ENCODE results near the gene UXS1.

- no peak for TF ChIP-seq CTCF (conservative IDR thresholded peaks at IDR 0.05 in 1 of 2, IDR thresholded peaks at IDR 0.05 in 1 of 2; ENCODE audit: extremely low read depth in 1 of 2, insufficient read depth in 1 of 2, low read depth in 1 of 2, low read length in 2 of 2)
- TF ChIP-seq EZH2 (IDR thresholded peaks at IDR 0.05; ENCODE audit: borderline replicate concordance, low read length) = no peak
These were observed 140.5 kb downstream of the UXS1 start for GRCh38 chr2:106053581-106053980.

Measured in mammary epithelial cell (primary cell).